HG02973 (cell line): ENCODE results near the gene SPRING1.
"Not testable (repeated sequence)": the region's sequence is repeated elsewhere in the genome, so short reads cannot be mapped to it uniquely, and the experiment has no call there.

ENCODE experiments used
- ATAC-seq: cut with Tn5 transposase; IDR thresholded peaks from one replicate; pipeline ENCODE4 v1.9.1; 2021; ENCODE audit warnings: moderate library complexity; ENCODE audit not compliant: unreplicated experiment

Gene SPRING1

DNA sequence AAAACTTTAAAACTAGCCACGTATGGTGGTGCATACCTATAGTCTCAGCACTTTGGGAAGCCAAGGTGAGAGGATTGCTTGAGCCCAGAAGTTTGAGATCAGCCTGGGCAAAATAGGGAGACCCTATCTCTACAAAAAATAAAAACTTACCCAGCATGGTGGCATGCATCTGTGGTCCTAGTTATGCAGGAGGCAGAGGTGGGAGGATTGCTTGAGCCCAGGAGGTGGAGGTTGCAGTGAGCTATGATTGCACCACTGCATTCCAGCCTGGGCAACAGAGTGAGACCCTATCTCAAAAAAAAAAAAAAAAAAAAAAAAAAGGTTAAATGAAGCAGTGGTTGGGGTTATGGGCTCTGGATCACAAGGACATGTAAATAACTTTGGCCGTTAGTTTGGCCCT lies 4.9 kb upstream of the SPRING1 start:
- not testable (repeated sequence) for ATAC-seq

- ATAC-seq: no peak
Measured at GRCh38 chr12:116739381-116739887, 1.6 kb upstream of the SPRING1 start.

- no peak for ATAC-seq
Measured at GRCh38 chr12:116736962-116737773, 701 bp downstream of the SPRING1 start.

DNA sequence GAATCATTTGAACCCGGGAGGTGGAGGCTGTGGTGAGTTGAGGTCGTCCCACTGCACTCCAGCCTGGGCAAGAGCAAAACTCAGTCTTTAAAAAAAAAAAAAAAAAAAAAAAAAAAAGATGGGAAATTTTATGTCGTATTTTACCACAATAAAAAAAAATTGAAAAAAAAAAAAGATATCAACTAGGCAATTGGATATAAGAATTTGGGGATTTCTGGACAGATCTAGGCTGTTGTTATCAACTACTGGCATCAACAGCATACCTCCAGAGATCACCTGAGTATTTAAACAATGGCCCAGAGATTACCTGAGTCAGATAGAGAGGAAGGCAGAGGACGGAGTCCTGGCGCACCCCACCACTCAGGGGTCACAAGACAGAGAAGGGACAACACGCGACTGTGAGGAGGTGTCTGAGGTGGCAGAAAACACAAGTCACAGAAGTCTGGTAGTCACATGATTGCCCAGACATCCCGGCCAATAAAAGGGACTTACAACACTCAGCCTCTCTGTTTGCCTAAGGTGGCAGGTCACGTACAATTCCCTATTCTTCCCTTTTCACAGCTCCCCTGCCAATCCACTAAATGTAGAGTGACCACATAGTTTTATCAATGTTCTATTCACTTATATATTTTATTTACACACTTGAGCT lies 1.8 kb downstream of the SPRING1 start:
- ATAC-seq: no peak

- no peak for ATAC-seq
Measured at GRCh38 chr12:116735084-116735483, 2.8 kb downstream of the SPRING1 start.

DNA sequence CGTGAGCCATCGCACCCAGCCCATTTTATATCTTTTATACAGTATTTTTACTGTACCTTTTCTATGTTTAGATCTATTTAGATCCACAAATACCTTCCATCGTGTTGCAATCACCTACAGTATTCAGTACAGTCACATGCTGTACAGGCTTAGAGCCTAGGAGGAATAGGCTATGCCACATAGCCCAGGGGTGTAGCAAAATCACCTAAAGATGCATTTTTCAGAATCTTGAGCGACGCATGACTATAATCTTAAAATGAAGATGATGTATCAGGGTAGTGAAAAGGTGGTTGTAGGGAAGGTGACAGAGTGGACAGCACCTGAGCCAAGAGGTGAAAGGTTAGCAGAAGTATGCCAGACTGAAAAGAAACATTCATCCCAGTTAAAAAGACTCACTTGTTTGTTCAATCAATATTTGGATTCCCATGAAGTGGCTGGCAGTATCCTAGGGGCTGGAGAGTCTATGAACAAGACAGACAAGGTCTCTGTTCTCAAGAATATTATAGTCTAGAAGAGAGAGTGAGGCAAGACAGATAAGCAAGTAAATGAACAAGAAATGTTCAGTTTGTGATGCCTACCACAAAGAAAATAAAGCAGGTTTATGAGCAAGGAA lies 3.6 kb downstream of the SPRING1 start:
- ATAC-seq: no peak

DNA sequence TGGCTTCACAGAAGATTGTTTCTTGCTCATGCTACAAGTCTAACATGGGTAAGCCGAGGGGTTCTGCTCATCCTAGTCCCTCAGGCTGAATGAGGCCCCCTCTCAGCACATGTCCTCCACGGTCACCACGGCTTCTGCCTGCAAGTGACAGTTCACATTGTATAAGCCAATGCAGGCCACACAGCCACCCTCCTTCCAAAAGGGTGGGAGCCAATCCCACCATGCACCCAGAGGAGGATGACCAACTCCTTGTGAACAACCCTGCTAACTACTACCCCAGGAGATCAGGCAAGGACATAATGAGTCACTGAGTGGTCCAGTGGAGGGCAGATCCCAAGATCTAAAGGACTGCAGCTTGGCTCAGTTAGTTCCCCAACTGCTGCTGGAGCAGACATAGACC lies 6.1 kb downstream of the SPRING1 start:
- ATAC-seq: no peak

- no peak for ATAC-seq
Measured at GRCh38 chr12:116727891-116728290, 10.0 kb downstream of the SPRING1 start.

DNA sequence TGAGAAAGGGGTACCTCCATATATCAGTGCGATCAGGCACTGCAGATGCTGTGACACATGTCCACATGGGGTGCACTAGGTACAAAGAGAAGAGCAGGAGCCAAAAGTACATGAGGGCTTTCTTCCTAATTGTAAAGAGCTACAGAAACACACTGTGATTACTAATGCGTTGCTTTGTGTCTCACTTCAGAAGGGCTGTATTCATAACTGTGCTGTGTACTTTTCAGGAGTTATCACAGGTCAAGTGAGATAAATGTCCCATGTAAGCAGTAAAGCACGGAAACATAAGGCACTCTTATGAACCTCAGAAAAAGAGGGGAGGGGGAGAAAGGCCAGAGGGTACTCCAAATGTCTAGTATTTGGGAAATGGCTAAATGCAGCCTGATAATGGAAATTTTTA lies 10.6 kb downstream of the SPRING1 start:
- ATAC-seq: no peak

DNA sequence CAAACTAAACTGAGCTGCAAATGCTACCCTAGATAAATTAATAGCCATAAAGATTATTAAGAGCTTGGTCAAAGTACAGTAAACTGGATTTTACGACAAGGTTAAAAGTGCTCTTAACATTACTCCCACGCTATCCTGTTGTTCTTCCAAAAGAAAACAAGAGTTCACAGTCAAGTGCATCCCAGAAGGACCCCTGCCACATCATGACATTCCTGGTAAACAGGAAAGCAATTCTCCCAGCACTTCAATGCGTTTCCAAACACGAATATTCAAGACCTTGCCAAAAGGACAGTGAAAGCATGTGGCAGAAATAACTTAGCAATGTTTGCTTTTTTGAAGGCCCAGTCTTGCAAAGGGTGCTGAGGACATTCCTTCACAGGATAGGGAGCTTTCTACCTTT lies 11.2 kb downstream of the SPRING1 start:
- ATAC-seq: no peak

DNA sequence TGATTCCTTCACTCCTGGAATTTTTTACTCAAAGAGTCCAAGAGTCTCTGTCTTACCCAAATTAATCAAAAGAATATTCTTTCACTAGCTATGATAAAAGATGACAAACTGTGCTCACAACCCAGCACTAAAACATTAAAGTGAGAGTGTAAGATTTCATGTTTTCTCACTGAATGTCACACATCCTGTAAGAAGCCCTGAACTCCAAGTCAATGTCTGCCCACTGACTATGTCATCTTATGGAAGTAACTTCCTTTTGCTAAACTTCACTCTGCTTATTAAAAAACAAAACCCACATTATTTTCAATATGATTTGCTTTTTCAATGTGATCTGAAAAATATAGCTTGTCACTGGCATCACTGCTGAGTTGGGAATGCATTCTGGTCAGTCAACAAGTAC lies 15.6 kb downstream of the SPRING1 start:
- no peak for ATAC-seq

- ATAC-seq: no peak
Measured at GRCh38 chr12:116719731-116720528, 17.9 kb downstream of the SPRING1 start.

- ATAC-seq: no peak
Measured at GRCh38 chr12:116718655-116719454, 19.0 kb downstream of the SPRING1 start.

DNA sequence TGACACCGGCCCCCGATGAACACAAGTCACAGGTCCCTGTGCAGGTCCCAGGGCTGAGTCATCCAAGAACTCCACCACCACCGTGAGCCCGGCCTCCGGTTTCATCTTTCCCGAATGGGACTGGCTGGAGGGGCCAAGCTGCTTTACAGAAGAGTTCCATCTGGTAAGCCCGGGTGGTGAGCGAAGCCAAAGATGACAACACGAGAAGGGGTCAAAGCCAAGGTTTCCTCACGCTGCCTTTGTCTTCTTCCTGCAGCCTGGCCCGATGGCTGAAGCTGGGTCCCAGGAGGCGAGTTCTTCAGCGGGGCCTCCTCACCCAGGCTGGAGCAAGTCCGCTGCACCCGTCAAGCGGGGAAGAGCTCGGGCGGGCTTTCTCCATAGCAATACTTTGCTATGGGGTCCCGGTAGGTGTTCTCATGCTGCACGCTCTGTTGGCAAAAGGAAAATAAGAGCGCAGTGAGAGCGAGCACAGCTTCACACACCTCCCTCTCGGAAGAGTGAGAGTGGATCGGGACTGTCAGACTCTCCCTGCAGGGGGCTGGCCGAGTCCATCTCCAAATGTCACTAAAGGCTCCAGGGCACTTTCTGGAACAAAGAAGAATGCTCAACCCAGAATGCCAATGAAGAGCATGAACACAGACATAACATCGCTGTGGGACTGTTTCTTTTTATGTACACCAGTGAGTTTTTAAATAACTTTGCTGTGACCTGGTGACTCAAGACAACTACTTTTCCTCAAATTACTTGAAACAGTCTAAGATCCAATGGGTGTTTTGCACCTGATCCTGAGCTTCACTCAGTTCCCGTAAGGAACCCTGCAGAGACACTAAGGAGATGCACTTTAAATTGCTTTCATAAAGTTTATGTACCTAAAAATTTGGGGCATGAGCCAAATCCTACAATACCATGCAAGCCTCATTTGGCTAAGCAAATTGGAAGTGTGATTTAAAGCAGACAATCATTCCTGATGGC lies 20.1 kb downstream of the SPRING1 start:
- no peak for ATAC-seq

DNA sequence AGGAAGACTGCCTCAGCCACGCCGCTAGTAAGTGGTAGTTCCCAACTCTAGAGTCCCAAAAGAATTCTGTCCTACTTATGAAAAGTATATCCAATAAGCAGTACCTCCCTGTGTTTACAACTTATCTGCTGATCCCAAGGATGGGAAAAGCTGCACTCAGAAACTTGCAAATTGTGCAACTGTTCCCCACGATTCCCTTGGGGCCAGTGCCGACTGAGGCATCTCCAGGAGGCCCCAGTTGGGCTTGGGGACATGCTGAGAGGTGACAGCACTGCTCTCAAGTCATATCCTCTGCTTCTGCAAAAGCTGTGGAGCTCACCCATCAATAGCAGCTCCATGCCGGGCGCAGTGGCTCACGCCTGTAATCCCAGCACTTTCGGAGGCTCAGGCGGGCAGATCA lies 23.7 kb downstream of the SPRING1 start:
- ATAC-seq: no peak

- no peak for ATAC-seq
Measured at GRCh38 chr12:116713527-116713926, 24.3 kb downstream of the SPRING1 start.

DNA sequence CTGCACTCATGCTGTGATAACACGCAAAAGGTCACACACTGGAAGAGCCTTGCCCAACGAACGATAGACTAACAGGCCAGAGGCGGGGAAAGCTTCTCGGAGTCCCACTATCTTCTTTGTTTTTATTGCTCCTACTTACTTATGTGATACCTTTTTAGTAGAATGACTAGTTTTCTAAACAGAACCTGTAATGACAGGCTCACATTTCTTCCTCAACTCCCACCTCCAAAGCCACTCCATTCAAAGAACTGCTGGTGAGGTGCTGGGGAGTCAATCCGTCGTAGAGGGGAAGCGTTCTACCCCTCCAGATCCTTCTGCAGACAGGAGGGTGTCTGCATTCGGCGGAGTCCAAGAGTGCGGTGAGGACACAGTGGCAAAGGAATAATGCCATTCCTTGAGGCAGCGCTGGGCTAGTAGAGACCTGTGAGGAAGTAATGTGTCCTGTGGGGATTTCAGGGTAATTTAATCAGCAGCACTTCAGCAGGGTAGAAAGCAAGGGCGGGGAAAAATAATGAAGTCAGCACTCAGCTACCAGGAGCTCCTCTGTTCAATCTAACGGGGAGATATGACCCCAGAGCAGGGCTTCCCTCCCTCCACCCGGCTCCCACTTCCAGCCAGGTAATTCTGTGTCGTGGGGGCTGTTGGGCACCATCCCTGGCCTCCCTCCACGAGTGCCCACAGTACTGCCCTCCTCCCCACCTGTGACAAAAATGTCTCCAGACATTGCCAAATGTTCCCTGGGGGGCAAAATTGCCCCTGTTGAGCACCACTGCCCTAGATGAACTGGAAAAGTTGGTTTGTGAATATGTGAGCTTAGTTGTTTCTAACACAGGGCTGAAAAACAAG lies 25.2 kb downstream of the SPRING1 start:
- no peak for ATAC-seq
